Stimulated activated naive CD8-positive, alpha-beta T cell treated with anti-CD3 and anti-CD28 coated beads, Interleukin-15, Interleukin-2, amounts not matched to agents 100 ng/mL and 50 ng/mL, for 24 hours (primary cell): Measurements from ENCODE around the gene RTTN.
"Not testable (repeated sequence)": the region's sequence is repeated elsewhere in the genome, so short reads cannot be mapped to it uniquely, and the experiment has no call there.

Experiments
- H3K27ac Mint-ChIP-seq: one replicate; pipeline ENCODE4 v1.8.0; 2021; ENCODE audit warnings: mild to moderate bottlenecking, mixed read lengths
- H3K27me3 Mint-ChIP-seq: one replicate; pipeline ENCODE4 v1.8.0; 2021; ENCODE audit warnings: mixed read lengths
- H3K36me3 Mint-ChIP-seq: one replicate; pipeline ENCODE4 v1.8.0; 2021; ENCODE audit warnings: low read depth, mixed read lengths
- H3K4me1 Mint-ChIP-seq: one replicate; pipeline ENCODE4 v1.8.0; 2021; ENCODE audit warnings: low read depth, mixed read lengths
- H3K4me3 Mint-ChIP-seq: one replicate; pipeline ENCODE4 v1.8.0; 2021; ENCODE audit warnings: mild to moderate bottlenecking, mixed read lengths
- H3K9me3 Mint-ChIP-seq: one replicate; pipeline ENCODE4 v1.8.0; 2021; ENCODE audit warnings: mixed read lengths

RTTN gene

GRCh38 chr18:69987870-69988269 lies 217.6 kb downstream of the RTTN start:
- H3K27ac Mint-ChIP-seq, result no peak overlapping the region
- peaks cover 5% of the 10 kb centered on the region for H3K4me1 Mint-ChIP-seq
- no peaks in the 10 kb centered on the region for H3K27me3 Mint-ChIP-seq
- H3K36me3 Mint-ChIP-seq, result peaks cover 71% of the 10 kb centered on the region
- no peak overlapping the region for H3K4me3 Mint-ChIP-seq
- H3K9me3 Mint-ChIP-seq, result peaks cover 54% of the 10 kb centered on the region

GRCh38 chr18:69985239-69985638 lies 220.2 kb downstream of the RTTN start:
- no peak overlapping the region for H3K27ac Mint-ChIP-seq
- no peak overlapping the region for H3K4me3 Mint-ChIP-seq
- H3K36me3 Mint-ChIP-seq, result peaks cover 51% of the 10 kb centered on the region
- H3K4me1 Mint-ChIP-seq, result peaks cover 30% of the 10 kb centered on the region
- H3K9me3 Mint-ChIP-seq, result peaks cover 35% of the 10 kb centered on the region
- H3K27me3 Mint-ChIP-seq, result no peaks in the 10 kb centered on the region

- peaks cover 37% of the 10 kb centered on the region for H3K36me3 Mint-ChIP-seq
Measured at GRCh38 chr18:69982417-69982816, 223.1 kb downstream of the RTTN start.

GRCh38 chr18:69981948-69982347 lies 223.5 kb downstream of the RTTN start:
- peaks cover 50% of the 10 kb centered on the region for H3K4me1 Mint-ChIP-seq
- H3K36me3 Mint-ChIP-seq, result peaks cover 37% of the 10 kb centered on the region
- no peaks in the 10 kb centered on the region for H3K27me3 Mint-ChIP-seq
- H3K27ac Mint-ChIP-seq, result peak overlapping the region; percentile 56
- peaks cover 14% of the 10 kb centered on the region for H3K9me3 Mint-ChIP-seq
- H3K4me3 Mint-ChIP-seq, result peak overlapping the region; percentile 4

More at GRCh38 chr18:69982417-69982816, 223.1 kb downstream of the RTTN start:
- Mint-ChIP-seq H3K4me3 (no peak overlapping the region), H3K9me3 (peaks cover 16% of the 10 kb centered on the region), H3K27me3 (no peaks in the 10 kb centered on the region), H3K4me1 (peaks cover 50% of the 10 kb centered on the region), H3K27ac (no peak overlapping the region)

GRCh38 chr18:69980982-69981804 lies 224.3 kb downstream of the RTTN start:
- peaks cover 50% of the 10 kb centered on the region for H3K4me1 Mint-ChIP-seq
- peaks cover 38% of the 10 kb centered on the region for H3K36me3 Mint-ChIP-seq
- no peaks in the 10 kb centered on the region for H3K27me3 Mint-ChIP-seq
- H3K9me3 Mint-ChIP-seq, result peaks cover 13% of the 10 kb centered on the region
- H3K27ac Mint-ChIP-seq, result peak overlapping the region; percentile 50
- no peak overlapping the region for H3K4me3 Mint-ChIP-seq

- Mint-ChIP-seq H3K27me3 (no peaks in the 10 kb centered on the region), H3K4me1 (peaks cover 50% of the 10 kb centered on the region), H3K27ac (peak overlapping the region; percentile 50), H3K4me3 (no peak overlapping the region), H3K36me3 (peaks cover 41% of the 10 kb centered on the region), H3K9me3 (peaks cover 17% of the 10 kb centered on the region)
Measured at GRCh38 chr18:69980509-69980908, 225.0 kb downstream of the RTTN start.

- Mint-ChIP-seq H3K27ac (peak overlapping the region; percentile 37), H3K4me1 (peaks cover 50% of the 10 kb centered on the region), H3K9me3 (peaks cover 22% of the 10 kb centered on the region), H3K27me3 (no peaks in the 10 kb centered on the region), H3K36me3 (peaks cover 42% of the 10 kb centered on the region), H3K4me3 (no peak overlapping the region)
Measured at GRCh38 chr18:69978732-69979715, 226.5 kb downstream of the RTTN start.

- H3K4me1 Mint-ChIP-seq, result peaks cover 20% of the 10 kb centered on the region
- H3K9me3 Mint-ChIP-seq, result peaks cover 26% of the 10 kb centered on the region
- peaks cover 37% of the 10 kb centered on the region for H3K36me3 Mint-ChIP-seq
- H3K27me3 Mint-ChIP-seq, H3K4me3 Mint-ChIP-seq, H3K27ac Mint-ChIP-seq: not testable (repeated sequence)
Measured at GRCh38 chr18:69975294-69975693, 230.2 kb downstream of the RTTN start.

- Mint-ChIP-seq H3K27ac (no peak overlapping the region), H3K36me3 (peaks cover 28% of the 10 kb centered on the region), H3K27me3 (no peaks in the 10 kb centered on the region), H3K4me1 (peaks cover 11% of the 10 kb centered on the region), H3K9me3 (peaks cover 22% of the 10 kb centered on the region), H3K4me3 (no peak overlapping the region)
Measured at GRCh38 chr18:69974365-69974764, 231.1 kb downstream of the RTTN start.

GRCh38 chr18:69969491-69969890 lies 236.0 kb downstream of the RTTN start:
- H3K4me1 Mint-ChIP-seq, result peaks cover 24% of the 10 kb centered on the region
- H3K27ac Mint-ChIP-seq, result no peak overlapping the region
- peaks cover 5% of the 10 kb centered on the region for H3K9me3 Mint-ChIP-seq
- H3K36me3 Mint-ChIP-seq, result no peaks in the 10 kb centered on the region
- H3K4me3 Mint-ChIP-seq, result no peak overlapping the region
- H3K27me3 Mint-ChIP-seq, result no peaks in the 10 kb centered on the region

- no peak overlapping the region for H3K4me3 Mint-ChIP-seq
- H3K27me3 Mint-ChIP-seq, result no peaks in the 10 kb centered on the region
- H3K4me1 Mint-ChIP-seq, result peaks cover 24% of the 10 kb centered on the region
- H3K36me3 Mint-ChIP-seq, result no peaks in the 10 kb centered on the region
- no peak overlapping the region for H3K27ac Mint-ChIP-seq
- H3K9me3 Mint-ChIP-seq, result peaks cover 5% of the 10 kb centered on the region
Measured at GRCh38 chr18:69968039-69968438, 237.4 kb downstream of the RTTN start.

- Mint-ChIP-seq H3K4me3 (no peak overlapping the region), H3K27me3 (no peaks in the 10 kb centered on the region), H3K36me3 (peaks cover 5% of the 10 kb centered on the region), H3K9me3 (peaks cover 2% of the 10 kb centered on the region), H3K4me1 (peaks cover 18% of the 10 kb centered on the region), H3K27ac (no peak overlapping the region)
Measured at GRCh38 chr18:69963196-69963595, 242.3 kb downstream of the RTTN start.

GRCh38 chr18:69961718-69962117 lies 243.8 kb downstream of the RTTN start:
- Mint-ChIP-seq H3K4me1 (peaks cover 3% of the 10 kb centered on the region), H3K4me3 (no peak overlapping the region), H3K27me3 (no peaks in the 10 kb centered on the region), H3K27ac (no peak overlapping the region), H3K36me3 (peaks cover 5% of the 10 kb centered on the region), H3K9me3 (peaks cover 3% of the 10 kb centered on the region)

GRCh38 chr18:69958422-69958821 lies 247.1 kb downstream of the RTTN start:
- Mint-ChIP-seq H3K9me3 (peaks cover 3% of the 10 kb centered on the region), H3K4me1 (peaks cover 12% of the 10 kb centered on the region), H3K4me3 (peak overlapping the region; percentile 19), H3K27me3 (no peaks in the 10 kb centered on the region), H3K36me3 (peaks cover 5% of the 10 kb centered on the region), H3K27ac (peak overlapping the region; percentile 64)

- H3K27ac Mint-ChIP-seq, result peak overlapping the region; percentile 64
- peaks cover 12% of the 10 kb centered on the region for H3K4me1 Mint-ChIP-seq
- no peaks in the 10 kb centered on the region for H3K27me3 Mint-ChIP-seq
- H3K4me3 Mint-ChIP-seq, result peak overlapping the region; percentile 19
- H3K9me3 Mint-ChIP-seq, result peaks cover 3% of the 10 kb centered on the region
- peaks cover 12% of the 10 kb centered on the region for H3K36me3 Mint-ChIP-seq
Measured at GRCh38 chr18:69957747-69958146, 247.7 kb downstream of the RTTN start.
